Neural cell (in vitro differentiated cells): ENCODE measurements around the gene GJA5. TPM values are rescaled to one million over a fixed set of nuclear protein-coding genes. Genes with fewer than 3 reads are reported as not detected.

ENCODE experiments used
- H2AFZ ChIP-seq: fragments of 200-600, 300-800 bp; sonication (generic), shearing (Covaris generic); 2 replicates; pipeline ENCODE4 v1.6.0; 2014; ENCODE audit warnings: low read depth, mild to moderate bottlenecking, antibody characterized with exemption, low read length, moderate library complexity
- H3F3A ChIP-seq: fragments of 200-600 bp; shearing (Covaris generic); 2 replicates; pipeline ENCODE4 v1.6.1; 2016; ENCODE audit warnings: mild to moderate bottlenecking, moderate library complexity, mixed read lengths, antibody characterized with exemption, low read length; ENCODE audit not compliant: insufficient read depth, poor library complexity, severe bottlenecking
- H3K27ac ChIP-seq: fragments of 200-600, 300-800 bp; sonication (generic), shearing (Covaris generic); 2 replicates; pipeline ENCODE4 v1.5.1; 2014; ENCODE audit warnings: mild to moderate bottlenecking, low read length, moderate library complexity
- H3K27me3 ChIP-seq: fragments of 300-800, 200-600 bp; sonication (generic), shearing (Covaris generic); 2 replicates; pipeline ENCODE4 v1.6.0; 2014; ENCODE audit warnings: mild to moderate bottlenecking, low read depth, low read length, moderate library complexity; ENCODE audit not compliant: insufficient read depth
- H3K36me3 ChIP-seq: fragments of 300-800, 200-600 bp; sonication (generic), shearing (Covaris generic); 2 replicates; pipeline ENCODE4 v1.5.1; 2014; ENCODE audit warnings: mild to moderate bottlenecking, antibody characterized with exemption, low read length, moderate library complexity; ENCODE audit not compliant: insufficient read depth
- H3K4me2 ChIP-seq: fragments of 300-800, 200-600 bp; sonication (generic), shearing (Covaris generic); 2 replicates; pipeline ENCODE4 v1.6.0; 2014; ENCODE audit warnings: mild to moderate bottlenecking, low read length
- H3K4me3 ChIP-seq: fragments of 300-800, 200-600 bp; sonication (generic), shearing (Covaris generic); 2 replicates; pipeline ENCODE4 v1.5.1; 2014; ENCODE audit warnings: mild to moderate bottlenecking, low read length, moderate library complexity
- H3K79me2 ChIP-seq: fragments of 200-600 bp; shearing (Covaris generic); replicated peaks from 2 replicates; pipeline ENCODE4 v1.6.0; 2014; ENCODE audit warnings: mild to moderate bottlenecking, low read length, moderate library complexity; ENCODE audit not compliant: insufficient read depth
- H3K9ac ChIP-seq: fragments of 300-800, 200-600 bp; sonication (generic), shearing (Covaris generic); 2 replicates; pipeline ENCODE4 v1.6.1; 2016; ENCODE audit warnings: mild to moderate bottlenecking, low read length, mixed read lengths
- H3K9me2 ChIP-seq: fragments of 200-600 bp; shearing (Covaris generic); 2 replicates; pipeline ENCODE4 v1.6.1; 2016; ENCODE audit warnings: mild to moderate bottlenecking, low read length, mixed read lengths; ENCODE audit not compliant: insufficient read depth
- H3K9me3 ChIP-seq: fragments of 200-600, 300-800 bp; sonication (generic), shearing (Covaris generic); 2 replicates; pipeline ENCODE4 v1.6.1; 2016; ENCODE audit warnings: mild to moderate bottlenecking, mixed run types, low read length, moderate library complexity, mixed read lengths
- H4K20me1 ChIP-seq: fragments of 200-600 bp; shearing (Covaris generic); 2 replicates; pipeline ENCODE4 v1.6.1; 2016; ENCODE audit warnings: mild to moderate bottlenecking, mixed run types; ENCODE audit not compliant: insufficient read depth
- EP300 ChIP-seq: fragments of 450-650 bp; conservative IDR thresholded peaks from 2 replicates; pipeline ENCODE4 v1.6.1; 2014; ENCODE audit warnings: antibody characterized with exemption, mild to moderate bottlenecking, moderate library complexity; ENCODE audit not compliant: poor library complexity, severe bottlenecking
- EZH2 ChIP-seq: fragments of 200-600, 300-800 bp; shearing (Covaris generic), sonication (generic); IDR thresholded peaks from 2 replicates; pipeline ENCODE4 v1.6.1; 2014; ENCODE audit warnings: antibody characterized with exemption, low read length, borderline replicate concordance, mild to moderate bottlenecking; ENCODE audit not compliant: insufficient read depth, poor library complexity, severe bottlenecking
- MXI1 ChIP-seq: fragments of 450-650 bp; conservative IDR thresholded peaks from 2 replicates; pipeline ENCODE4 v1.6.1; 2014; ENCODE audit warnings: antibody characterized with exemption, mild to moderate bottlenecking; ENCODE audit not compliant: poor library complexity, severe bottlenecking
- POLR2AphosphoS5 ChIP-seq: IDR thresholded peaks from 2 replicates; pipeline ENCODE4 v1.6.1; 2012
- RAD21 ChIP-seq: fragments of 450-650 bp; conservative IDR thresholded peaks from 2 replicates; pipeline ENCODE4 v1.6.1; 2014; ENCODE audit warnings: antibody characterized with exemption, mild to moderate bottlenecking, moderate library complexity
- SMC3 ChIP-seq: fragments of 450-650 bp; conservative IDR thresholded peaks from 2 replicates; pipeline ENCODE4 v1.6.1; 2014; ENCODE audit warnings: antibody characterized with exemption, mild to moderate bottlenecking, moderate library complexity; ENCODE audit not compliant: poor library complexity
- TAF1 ChIP-seq: IDR thresholded peaks from 2 replicates; pipeline ENCODE4 v1.6.1; 2012; ENCODE audit warnings: low read depth
- polyA plus RNA-seq: library from polyadenylated mRNA; depleted of rRNA; stranded (reverse); fragments of >200 nt; gene quantifications from 2 replicates; pipeline ENCODE4 v1.2.3, GENCODE V29; 2014
- TF ChIP-seq, protein P1 (sequence below): fragments of 450-650 bp; IDR thresholded peaks from 2 replicates; pipeline ENCODE4 v1.5.1; 2014; ENCODE audit warnings: antibody characterized with exemption, mild to moderate bottlenecking, moderate library complexity; ENCODE audit not compliant: poor library complexity, severe bottlenecking
- TF ChIP-seq, protein P2 (sequence below): IDR thresholded peaks from 2 replicates; pipeline ENCODE4 v1.6.1; 2012; ENCODE audit warnings: borderline replicate concordance

Gene GJA5
- polyA plus RNA-seq, 1 donor from 2014 or later, result not detected

DNA sequence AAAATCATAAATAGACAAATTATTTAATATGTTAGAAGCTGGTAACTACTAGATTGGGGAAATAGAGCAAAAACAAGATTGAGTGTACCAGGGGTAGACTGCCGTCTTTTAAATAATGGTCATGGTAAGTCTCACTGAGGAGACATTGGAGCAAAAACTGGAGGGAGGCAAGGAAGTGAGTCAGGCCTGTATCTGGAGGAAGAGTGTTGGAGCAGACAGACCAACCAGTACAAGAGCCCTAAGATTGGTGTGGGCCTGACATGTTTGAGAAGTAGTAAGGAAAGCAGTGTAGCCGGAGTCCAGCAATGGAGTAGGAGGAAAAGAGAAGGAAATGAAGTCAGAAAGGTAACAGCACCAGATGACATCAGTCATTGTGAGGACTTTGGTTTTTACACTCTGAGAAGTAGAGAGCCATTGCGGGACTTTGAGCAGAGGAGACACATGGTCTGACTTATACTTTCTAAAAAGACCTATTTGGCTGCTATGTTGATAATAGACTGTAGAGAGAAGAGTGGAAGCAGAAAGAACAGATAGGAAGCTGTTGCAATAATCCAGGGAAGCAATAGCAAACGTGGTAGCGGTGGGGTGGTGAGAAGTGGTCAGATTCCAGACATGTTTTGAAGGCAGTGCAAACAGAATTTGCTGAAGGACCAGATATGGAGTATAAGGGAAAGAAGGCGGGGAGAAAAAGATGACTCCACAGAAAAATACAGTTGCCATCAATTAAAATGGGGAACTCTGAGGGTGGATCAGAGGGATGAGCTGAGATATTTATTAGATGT is 44.7 kb upstream of the GJA5 start:
- no peaks in the 10 kb centered on the region for H3K27me3 ChIP-seq
- H3K9ac ChIP-seq, result no peak overlapping the region
- no peaks in the 10 kb centered on the region for H3F3A ChIP-seq
- no peaks in the 10 kb centered on the region for H3K36me3 ChIP-seq
- no peaks in the 10 kb centered on the region for H3K79me2 ChIP-seq
- H3K9me2 ChIP-seq, result no peaks in the 10 kb centered on the region
- no peak overlapping the region for H3K27ac ChIP-seq
- no peaks in the 10 kb centered on the region for H3K9me3 ChIP-seq
- no peak overlapping the region for H3K4me2 ChIP-seq
- TF ChIP-seq SMC3 (no peak), MXI1 (no peak), EZH2 (no peak), EP300 (no peak), POLR2AphosphoS5 (no peak), RAD21 (no peak), TAF1 (no peak)
- TF ChIP-seq, protein P1, sequence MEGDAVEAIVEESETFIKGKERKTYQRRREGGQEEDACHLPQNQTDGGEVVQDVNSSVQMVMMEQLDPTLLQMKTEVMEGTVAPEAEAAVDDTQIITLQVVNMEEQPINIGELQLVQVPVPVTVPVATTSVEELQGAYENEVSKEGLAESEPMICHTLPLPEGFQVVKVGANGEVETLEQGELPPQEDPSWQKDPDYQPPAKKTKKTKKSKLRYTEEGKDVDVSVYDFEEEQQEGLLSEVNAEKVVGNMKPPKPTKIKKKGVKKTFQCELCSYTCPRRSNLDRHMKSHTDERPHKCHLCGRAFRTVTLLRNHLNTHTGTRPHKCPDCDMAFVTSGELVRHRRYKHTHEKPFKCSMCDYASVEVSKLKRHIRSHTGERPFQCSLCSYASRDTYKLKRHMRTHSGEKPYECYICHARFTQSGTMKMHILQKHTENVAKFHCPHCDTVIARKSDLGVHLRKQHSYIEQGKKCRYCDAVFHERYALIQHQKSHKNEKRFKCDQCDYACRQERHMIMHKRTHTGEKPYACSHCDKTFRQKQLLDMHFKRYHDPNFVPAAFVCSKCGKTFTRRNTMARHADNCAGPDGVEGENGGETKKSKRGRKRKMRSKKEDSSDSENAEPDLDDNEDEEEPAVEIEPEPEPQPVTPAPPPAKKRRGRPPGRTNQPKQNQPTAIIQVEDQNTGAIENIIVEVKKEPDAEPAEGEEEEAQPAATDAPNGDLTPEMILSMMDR, result no peak
- TF ChIP-seq, protein P2, sequence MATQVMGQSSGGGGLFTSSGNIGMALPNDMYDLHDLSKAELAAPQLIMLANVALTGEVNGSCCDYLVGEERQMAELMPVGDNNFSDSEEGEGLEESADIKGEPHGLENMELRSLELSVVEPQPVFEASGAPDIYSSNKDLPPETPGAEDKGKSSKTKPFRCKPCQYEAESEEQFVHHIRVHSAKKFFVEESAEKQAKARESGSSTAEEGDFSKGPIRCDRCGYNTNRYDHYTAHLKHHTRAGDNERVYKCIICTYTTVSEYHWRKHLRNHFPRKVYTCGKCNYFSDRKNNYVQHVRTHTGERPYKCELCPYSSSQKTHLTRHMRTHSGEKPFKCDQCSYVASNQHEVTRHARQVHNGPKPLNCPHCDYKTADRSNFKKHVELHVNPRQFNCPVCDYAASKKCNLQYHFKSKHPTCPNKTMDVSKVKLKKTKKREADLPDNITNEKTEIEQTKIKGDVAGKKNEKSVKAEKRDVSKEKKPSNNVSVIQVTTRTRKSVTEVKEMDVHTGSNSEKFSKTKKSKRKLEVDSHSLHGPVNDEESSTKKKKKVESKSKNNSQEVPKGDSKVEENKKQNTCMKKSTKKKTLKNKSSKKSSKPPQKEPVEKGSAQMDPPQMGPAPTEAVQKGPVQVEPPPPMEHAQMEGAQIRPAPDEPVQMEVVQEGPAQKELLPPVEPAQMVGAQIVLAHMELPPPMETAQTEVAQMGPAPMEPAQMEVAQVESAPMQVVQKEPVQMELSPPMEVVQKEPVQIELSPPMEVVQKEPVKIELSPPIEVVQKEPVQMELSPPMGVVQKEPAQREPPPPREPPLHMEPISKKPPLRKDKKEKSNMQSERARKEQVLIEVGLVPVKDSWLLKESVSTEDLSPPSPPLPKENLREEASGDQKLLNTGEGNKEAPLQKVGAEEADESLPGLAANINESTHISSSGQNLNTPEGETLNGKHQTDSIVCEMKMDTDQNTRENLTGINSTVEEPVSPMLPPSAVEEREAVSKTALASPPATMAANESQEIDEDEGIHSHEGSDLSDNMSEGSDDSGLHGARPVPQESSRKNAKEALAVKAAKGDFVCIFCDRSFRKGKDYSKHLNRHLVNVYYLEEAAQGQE, result no peak
- no peak overlapping the region for H2AFZ ChIP-seq
- no peak overlapping the region for H3K4me3 ChIP-seq
- H4K20me1 ChIP-seq, result no peaks in the 10 kb centered on the region

GRCh38 chr1:147800804-147801203 is 40.4 kb upstream of the GJA5 start:
- H2AFZ ChIP-seq, result no peak overlapping the region
- no peaks in the 10 kb centered on the region for H3F3A ChIP-seq
- no peaks in the 10 kb centered on the region for H3K36me3 ChIP-seq
- no peaks in the 10 kb centered on the region for H3K79me2 ChIP-seq
- no peak for TF ChIP-seq EZH2
- no peak for TF ChIP-seq POLR2AphosphoS5
- TF ChIP-seq, protein P2, result no peak
- no peak for TF ChIP-seq TAF1
- H3K4me3 ChIP-seq, result no peak overlapping the region
- no peak overlapping the region for H3K4me2 ChIP-seq
- H3K27me3 ChIP-seq, result no peaks in the 10 kb centered on the region
- H3K9me2 ChIP-seq, result no peaks in the 10 kb centered on the region
- no peaks in the 10 kb centered on the region for H3K9me3 ChIP-seq
- no peak overlapping the region for H3K27ac ChIP-seq
- H3K9ac ChIP-seq, result no peak overlapping the region
- no peaks in the 10 kb centered on the region for H4K20me1 ChIP-seq
